ENCODE results near the gene TPM4.

The TPM4 gene

DNA sequence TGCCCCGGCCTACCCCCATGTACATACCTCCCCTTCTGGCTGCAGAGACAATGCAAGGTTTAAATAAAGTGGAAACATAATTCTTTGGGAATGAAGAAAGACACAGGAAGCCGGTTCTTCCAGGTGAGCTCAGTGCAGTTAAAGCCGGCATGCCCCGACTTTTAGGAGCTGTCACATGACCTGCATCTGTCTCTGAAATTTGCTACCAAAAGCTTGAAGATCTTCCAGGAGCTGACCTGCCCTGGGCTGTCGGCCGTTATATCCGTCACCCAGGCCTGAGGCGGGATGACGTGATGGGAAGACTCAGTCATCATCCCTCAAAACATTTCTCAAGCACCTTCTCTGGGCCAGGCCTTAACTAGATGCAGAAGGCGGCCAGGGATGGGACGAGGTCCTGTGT is 45.7 kb downstream of the TPM4 start:
- Mint-ChIP-seq H3K27ac (no peak overlapping the region), H3K36me3 (ENCODE audit: insufficient read depth) (peaks cover 79% of the 10 kb centered on the region)
- no peak for DNase-seq

DNA sequence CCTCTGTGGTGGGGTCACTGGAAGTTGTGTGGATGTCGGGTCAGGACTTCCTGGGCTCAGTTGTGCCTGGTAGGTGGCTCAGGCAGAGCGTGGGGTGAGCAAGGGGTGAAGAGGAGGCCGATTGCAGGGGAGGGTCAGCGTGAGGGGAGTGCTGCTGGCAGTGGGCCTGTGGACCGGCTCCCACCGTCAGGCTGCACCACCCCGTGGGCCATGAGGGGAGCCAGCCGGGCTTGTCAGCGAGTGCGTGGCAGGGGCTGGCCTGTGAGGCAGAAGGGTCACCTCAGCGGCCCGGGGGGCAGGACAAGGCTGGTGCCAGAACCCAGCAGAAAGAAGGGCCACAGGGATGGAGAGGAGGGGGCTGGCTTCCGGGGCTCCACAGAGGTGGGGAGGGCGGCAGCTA is 48.7 kb downstream of the TPM4 start:
- Mint-ChIP-seq H3K27ac (peak overlapping the region; percentile 67 to 76), H3K9me3 (no peaks in the 10 kb centered on the region), H3K27me3 (no peaks in the 10 kb centered on the region), H3K36me3 (ENCODE audit: insufficient read depth) (peaks cover 86% of the 10 kb centered on the region), H3K4me1 (ENCODE audit: low read depth in 2 of 2) (peaks cover 0 to 3% of the 10 kb centered on the region in 2 donors), H3K4me3 (no peak overlapping the region)
- no peak for DNase-seq
- ATAC-seq (replicated peaks) = no peak

More for the DNA sequence above, 45.7 kb downstream of the TPM4 start:
- no peaks in the 10 kb centered on the region for H3K27me3 Mint-ChIP-seq
- no peak overlapping the region for H3K4me3 Mint-ChIP-seq
- H3K9me3 Mint-ChIP-seq = no peaks in the 10 kb centered on the region
- no peak for ATAC-seq (replicated peaks)
- peaks cover 27 to 32% of the 10 kb centered on the region in 2 donors for H3K4me1 Mint-ChIP-seq (ENCODE audit: low read depth in 2 of 2)

DNA sequence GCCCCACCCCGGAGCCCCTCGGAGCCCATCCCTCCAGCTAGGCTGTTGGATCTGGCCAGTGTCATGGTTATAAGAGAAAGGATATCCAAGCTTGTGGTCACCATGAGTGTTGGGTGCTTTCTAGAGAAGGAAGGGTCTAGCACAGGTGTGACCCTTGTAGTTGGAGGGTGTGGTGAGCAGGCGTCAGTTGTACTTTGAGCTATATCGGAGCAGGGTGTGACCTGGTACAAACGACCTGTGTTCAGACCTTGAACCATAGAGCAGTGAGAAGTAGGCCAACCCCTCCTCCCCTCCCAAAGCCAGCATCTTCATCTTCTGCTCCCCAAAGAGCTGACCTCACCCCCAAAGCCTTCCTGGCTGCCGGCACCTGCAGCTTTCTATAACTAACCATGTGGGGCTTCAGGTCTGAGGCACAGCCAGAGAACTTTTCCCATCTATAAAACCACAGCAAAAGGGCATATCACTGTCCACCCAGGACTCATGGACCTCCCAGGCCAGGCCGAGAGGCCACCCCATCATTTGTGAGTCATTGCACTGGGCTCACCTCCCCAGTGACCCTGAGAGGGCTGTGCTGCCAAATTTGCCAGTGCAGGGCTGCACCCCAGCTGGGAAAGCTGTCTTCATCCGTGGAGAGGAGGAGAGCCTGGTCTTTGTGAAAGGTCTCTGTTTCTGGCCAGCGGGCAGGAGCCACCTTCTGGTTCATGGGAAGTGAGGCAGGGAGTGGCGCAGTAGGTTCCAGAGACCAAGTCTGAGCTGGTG is 49.6 kb downstream of the TPM4 start:
- H3K4me3 Mint-ChIP-seq = no peak overlapping the region
- no peak for DNase-seq
- H3K36me3 Mint-ChIP-seq (ENCODE audit: insufficient read depth) = peaks cover 86% of the 10 kb centered on the region
- no peaks in the 10 kb centered on the region for H3K9me3 Mint-ChIP-seq
- peak overlapping the region; percentile 25 to 76 for H3K27ac Mint-ChIP-seq
- H3K27me3 Mint-ChIP-seq = no peaks in the 10 kb centered on the region
- ATAC-seq (replicated peaks) = no peak
- peaks cover 0 to 2% of the 10 kb centered on the region in 2 donors for H3K4me1 Mint-ChIP-seq (ENCODE audit: low read depth in 2 of 2)

DNA sequence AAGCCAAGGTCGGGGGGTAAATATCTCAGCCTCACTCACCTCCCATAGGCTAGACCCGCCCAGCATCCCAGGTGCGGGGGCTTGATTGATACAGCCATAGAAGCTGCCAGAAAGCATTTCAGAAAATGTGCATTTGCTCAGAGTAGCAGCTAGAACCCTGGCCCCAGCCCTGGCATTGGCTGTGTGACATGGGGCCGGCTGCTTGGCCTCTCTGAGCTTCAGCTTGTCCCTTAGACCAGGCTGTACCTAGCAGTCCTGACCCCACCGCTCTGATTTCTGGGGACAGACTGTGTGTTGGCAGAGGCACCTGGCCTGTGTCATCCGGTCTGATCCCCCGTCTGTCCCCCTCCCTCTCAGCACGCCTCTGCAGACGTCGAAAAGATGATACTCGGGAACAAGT is 50.8 kb downstream of the TPM4 start:
- peaks cover 87% of the 10 kb centered on the region for H3K36me3 Mint-ChIP-seq (ENCODE audit: insufficient read depth)
- ATAC-seq (replicated peaks) (no peak), DNase-seq (no peak)
- peaks cover 0 to 2% of the 10 kb centered on the region in 2 donors for H3K4me1 Mint-ChIP-seq (ENCODE audit: low read depth in 2 of 2)
- H3K27me3 Mint-ChIP-seq = no peaks in the 10 kb centered on the region
- no peaks in the 10 kb centered on the region for H3K9me3 Mint-ChIP-seq
- H3K4me3 Mint-ChIP-seq = no peak overlapping the region
- H3K27ac Mint-ChIP-seq = no peak overlapping the region

DNA sequence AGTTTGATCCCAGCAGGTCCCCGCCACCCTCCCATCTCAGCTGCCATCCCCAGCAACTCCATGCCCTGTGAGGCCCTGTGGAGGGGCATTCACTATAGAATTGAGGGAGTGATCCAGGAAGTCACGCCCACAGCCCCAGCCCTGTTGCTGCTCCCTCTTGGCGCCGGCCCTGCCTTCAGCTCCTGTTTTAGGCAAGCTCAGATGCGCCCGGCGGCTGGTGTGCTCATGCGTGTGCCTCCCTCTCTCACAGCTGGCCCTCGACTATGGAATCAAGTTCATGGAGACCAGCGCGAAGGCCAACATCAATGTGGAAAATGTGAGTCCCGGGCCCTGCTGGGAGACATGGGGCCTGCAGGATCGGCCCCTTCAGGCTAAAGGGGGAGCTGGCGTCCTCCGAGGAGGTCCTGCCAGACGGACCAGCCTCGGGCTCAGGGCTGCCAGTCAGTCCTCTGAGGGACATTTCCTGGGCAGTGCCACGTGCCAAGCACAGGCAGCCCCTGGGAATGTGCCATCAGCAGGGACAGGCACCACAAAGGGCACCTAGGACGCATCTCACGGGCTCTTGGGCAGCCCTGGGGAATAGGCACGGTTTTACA is 51.6 kb downstream of the TPM4 start:
- H3K27me3 Mint-ChIP-seq = no peaks in the 10 kb centered on the region
- peak overlapping the region in 1 of 2 donors; percentile 55 for H3K27ac Mint-ChIP-seq
- DNase-seq (no peak), ATAC-seq (replicated peaks) (no peak)
- H3K4me3 Mint-ChIP-seq = no peak overlapping the region
- H3K4me1 Mint-ChIP-seq (ENCODE audit: low read depth in 2 of 2) = peaks cover 0 to 2% of the 10 kb centered on the region in 2 donors
- H3K9me3 Mint-ChIP-seq = no peaks in the 10 kb centered on the region
- peaks cover 91% of the 10 kb centered on the region for H3K36me3 Mint-ChIP-seq (ENCODE audit: insufficient read depth)

DNA sequence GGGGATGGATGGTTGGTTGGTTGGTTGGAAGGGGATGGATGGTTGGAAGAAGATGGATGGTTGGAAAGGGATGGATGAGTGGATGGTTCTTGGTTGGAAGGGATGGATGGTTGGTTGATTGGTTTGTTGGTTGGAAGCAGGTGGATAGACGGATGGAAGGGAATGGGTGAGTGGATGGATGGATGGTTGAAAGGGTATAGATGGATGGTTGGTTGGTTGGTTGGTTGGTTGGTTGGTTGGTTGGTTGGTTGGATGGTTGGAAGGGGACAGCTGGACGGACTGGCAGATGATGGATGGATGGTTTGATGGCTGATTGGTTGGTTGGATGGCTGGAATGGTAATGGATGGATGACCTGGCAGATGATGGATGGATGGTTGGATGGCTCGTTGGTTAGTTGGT is 55.4 kb downstream of the TPM4 start:
- peak overlapping the region in 1 of 2 donors; percentile 9 for H3K27ac Mint-ChIP-seq
- H3K4me1 Mint-ChIP-seq (ENCODE audit: low read depth in 2 of 2) = peaks cover 2 to 14% of the 10 kb centered on the region in 2 donors
- H3K36me3 Mint-ChIP-seq (ENCODE audit: insufficient read depth) = peaks cover 83% of the 10 kb centered on the region
- DNase-seq (no peak), ATAC-seq (replicated peaks) (no peak)
- no peaks in the 10 kb centered on the region for H3K9me3 Mint-ChIP-seq
- no peak overlapping the region for H3K4me3 Mint-ChIP-seq
- H3K27me3 Mint-ChIP-seq = no peaks in the 10 kb centered on the region

DNA sequence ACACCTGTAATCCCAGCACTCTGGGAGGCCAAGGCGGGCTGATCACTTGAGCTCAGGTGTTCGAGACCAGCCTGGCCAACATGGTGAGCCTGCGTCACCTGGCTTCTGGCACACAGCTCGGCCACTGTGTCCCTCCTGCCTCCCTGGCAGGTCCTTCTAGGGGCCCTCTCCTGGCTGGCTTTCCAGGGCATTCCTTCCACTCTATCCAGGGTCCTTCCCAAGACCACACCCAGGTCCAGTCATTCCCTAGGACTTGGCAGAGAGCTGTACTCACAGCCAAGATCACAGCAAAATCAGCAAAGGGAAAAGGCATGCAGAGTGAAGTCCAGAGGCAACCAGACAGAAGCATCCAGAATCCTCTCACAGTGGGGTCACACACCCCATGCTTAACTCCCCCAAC is 57.5 kb downstream of the TPM4 start:
- DNase-seq (no peak), ATAC-seq (replicated peaks) (no peak)
- Mint-ChIP-seq H3K4me3 (no peak overlapping the region), H3K27me3 (no peaks in the 10 kb centered on the region), H3K27ac (peak overlapping the region in 1 of 2 donors; percentile 31), H3K9me3 (no peaks in the 10 kb centered on the region), H3K36me3 (ENCODE audit: insufficient read depth) (peaks cover 62% of the 10 kb centered on the region), H3K4me1 (ENCODE audit: low read depth in 2 of 2) (peaks cover 11 to 26% of the 10 kb centered on the region in 2 donors)

DNA sequence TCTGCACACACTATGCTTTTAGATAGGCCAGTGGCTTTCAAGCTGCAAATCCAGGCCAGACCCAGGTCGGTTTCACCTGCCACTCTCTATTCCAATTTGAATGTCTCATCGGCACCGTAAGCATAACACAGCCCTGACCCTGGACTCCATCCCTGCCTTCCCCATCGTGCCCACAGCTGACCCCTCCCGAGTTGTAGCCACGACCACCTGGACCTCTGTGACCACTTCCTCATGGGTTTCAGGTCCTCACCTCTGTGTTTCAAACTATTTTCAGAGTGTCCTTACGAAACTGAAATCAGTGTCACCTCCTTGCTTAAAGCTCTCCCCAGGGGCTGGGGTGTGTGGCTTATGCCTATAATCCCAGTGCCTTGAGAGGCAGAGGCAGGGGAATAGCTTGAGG is 58.2 kb downstream of the TPM4 start:
- Mint-ChIP-seq H3K36me3 (ENCODE audit: insufficient read depth) (peaks cover 56% of the 10 kb centered on the region), H3K4me3 (no peak overlapping the region), H3K9me3 (no peaks in the 10 kb centered on the region), H3K27ac (peak overlapping the region in 1 of 2 donors; percentile 31), H3K27me3 (no peaks in the 10 kb centered on the region), H3K4me1 (ENCODE audit: low read depth in 2 of 2) (peaks cover 16 to 32% of the 10 kb centered on the region in 2 donors)
- ATAC-seq (replicated peaks) (no peak), DNase-seq (no peak)

DNA sequence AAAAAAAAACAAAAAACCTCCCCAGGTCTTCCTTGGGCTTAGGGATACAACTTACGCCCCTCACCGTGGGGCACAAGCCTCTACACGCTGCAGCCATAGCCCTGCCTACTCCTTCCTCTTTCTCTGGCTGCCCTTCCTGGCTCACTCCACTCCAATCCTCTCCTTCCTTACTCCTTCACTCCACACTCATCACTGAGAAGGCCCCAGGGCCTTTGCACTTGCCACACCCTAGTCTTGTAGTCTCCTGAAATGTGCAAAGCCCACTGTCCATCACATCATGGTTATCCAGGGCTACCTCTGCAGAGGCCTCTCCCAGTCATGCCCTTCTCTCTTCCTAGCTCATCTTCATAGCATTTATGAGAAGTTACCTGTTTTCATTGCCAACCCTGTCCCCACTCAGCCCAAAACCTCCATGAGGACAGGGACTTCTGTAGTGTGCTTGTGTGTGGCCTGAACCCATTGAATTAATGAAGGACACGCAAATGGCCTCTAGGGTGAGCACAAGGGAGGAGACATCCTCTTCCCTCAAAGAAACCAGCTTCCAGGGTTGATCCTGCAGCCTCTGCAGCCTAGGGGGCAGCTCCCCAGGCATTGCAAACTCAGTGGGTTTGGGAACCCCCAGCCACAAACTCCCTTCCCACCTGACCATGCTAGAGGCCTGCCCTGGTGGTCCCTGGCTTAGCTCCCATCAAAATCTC is 59.3 kb downstream of the TPM4 start:
- H3K4me3 Mint-ChIP-seq = no peak overlapping the region
- H3K27ac Mint-ChIP-seq = peak overlapping the region; percentile 31 to 32
- peaks cover 46% of the 10 kb centered on the region for H3K36me3 Mint-ChIP-seq (ENCODE audit: insufficient read depth)

DNA sequence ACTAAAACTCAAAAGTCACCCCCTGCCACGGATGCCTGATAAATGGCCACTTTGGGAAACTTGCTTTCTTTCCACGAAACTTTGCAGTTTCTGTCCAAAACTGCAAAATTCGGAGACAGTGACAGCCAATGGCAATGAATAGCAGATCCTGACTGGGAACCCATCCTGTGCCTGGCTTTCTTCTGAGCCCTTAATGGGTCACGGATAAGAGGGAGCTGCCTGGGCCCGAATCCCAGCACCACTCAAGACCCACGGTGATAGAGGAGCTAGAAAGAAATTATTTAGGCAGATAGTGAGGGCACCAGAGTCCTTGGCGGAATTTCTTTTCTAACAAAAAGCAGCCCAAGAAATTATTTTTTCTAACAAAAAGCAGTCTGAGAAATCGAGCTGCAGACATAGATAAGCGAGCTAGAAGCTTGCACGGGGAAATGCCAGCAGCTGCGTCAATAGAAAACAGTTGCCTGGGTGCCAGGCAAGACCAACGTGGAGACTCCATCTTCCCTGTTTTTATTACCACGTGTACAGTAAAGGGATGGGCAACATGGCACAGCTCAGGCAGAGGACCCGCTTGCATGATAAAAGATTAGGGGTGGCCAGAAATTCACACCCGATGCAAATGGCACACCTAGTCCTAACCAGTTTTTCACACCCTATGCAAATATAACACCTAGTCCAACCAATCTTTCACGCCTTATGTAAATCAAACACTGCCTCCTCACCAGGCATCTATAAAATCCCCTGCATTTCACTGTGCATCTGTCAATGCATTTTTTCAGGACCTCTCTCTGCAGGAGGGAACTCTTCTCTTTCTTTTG is 60.1 kb downstream of the TPM4 start:
- H3K4me3 Mint-ChIP-seq = peak overlapping the region in 1 of 2 donors; percentile 1

More for the DNA sequence above, 59.3 kb downstream of the TPM4 start:
- Mint-ChIP-seq H3K4me1 (ENCODE audit: low read depth in 2 of 2) (peaks cover 23 to 39% of the 10 kb centered on the region in 2 donors), H3K9me3 (no peaks in the 10 kb centered on the region), H3K27me3 (no peaks in the 10 kb centered on the region)
- ATAC-seq (replicated peaks) = no peak
- DNase-seq = no peak

DNA sequence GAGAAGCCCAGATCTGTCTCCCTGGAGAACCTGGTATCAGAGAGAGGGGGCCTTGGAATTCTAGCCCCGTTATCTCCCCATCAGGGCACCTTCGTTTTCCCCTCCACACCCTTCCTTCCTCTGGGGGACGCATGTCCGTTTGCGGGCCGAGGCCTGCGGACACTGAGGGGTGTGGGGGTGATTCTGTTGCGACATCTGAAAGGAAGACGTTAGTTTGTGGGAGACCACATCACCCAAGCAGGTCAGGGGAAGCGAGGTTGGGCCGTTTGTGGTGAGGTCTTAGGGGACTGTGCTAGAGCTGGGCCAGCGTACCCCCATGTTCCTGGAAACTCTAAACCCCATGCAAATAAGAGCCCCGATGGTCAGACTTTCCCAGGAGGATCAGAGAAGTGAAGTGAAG is 63.5 kb downstream of the TPM4 start:
- Mint-ChIP-seq H3K27me3 (no peaks in the 10 kb centered on the region), H3K4me1 (ENCODE audit: low read depth in 2 of 2) (peaks cover 50 to 65% of the 10 kb centered on the region in 2 donors), H3K9me3 (no peaks in the 10 kb centered on the region), H3K36me3 (ENCODE audit: insufficient read depth) (peaks cover 24% of the 10 kb centered on the region), H3K4me3 (peak overlapping the region; percentile 61 to 80), H3K27ac (peak overlapping the region; percentile 71 to 99)
- ATAC-seq (replicated peaks) (peak; percentile 42), DNase-seq (peak in 2 of 3 experiments; percentile 18 to 28)

More for the DNA sequence above, 60.1 kb downstream of the TPM4 start:
- Mint-ChIP-seq H3K27ac (peak overlapping the region; percentile 31 to 32), H3K36me3 (ENCODE audit: insufficient read depth) (peaks cover 44% of the 10 kb centered on the region), H3K27me3 (no peaks in the 10 kb centered on the region), H3K9me3 (no peaks in the 10 kb centered on the region), H3K4me1 (ENCODE audit: low read depth in 2 of 2) (peaks cover 30 to 47% of the 10 kb centered on the region in 2 donors)
- DNase-seq (no peak), ATAC-seq (replicated peaks) (peak; percentile 40)

DNA sequence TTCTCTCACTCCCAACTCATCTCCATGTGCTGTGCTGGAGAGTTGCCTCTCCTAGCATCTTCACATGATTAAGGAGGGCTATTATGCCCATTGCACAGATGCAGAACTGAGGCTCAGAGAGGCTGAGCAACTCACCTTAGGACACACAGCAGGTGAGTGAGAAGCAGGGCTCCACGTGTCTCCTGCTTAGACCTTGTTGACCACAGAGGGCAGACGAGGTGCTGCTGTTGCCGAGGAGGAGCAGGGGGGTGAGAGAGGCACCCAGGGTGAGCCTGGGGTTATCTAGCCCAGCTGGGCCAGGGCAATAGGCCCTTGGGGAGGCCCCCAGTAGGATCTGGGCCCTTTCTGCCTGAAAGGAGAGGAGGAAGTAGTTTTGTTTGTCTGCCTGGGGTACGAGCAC is 64.7 kb downstream of the TPM4 start:
- H3K4me1 Mint-ChIP-seq (ENCODE audit: low read depth in 2 of 2) = peaks cover 55 to 65% of the 10 kb centered on the region in 2 donors
- no peaks in the 10 kb centered on the region for H3K27me3 Mint-ChIP-seq
- H3K4me3 Mint-ChIP-seq = peak overlapping the region; percentile 49 to 80
- H3K27ac Mint-ChIP-seq = peak overlapping the region; percentile 66 to 99
- peak; percentile 44 for ATAC-seq (replicated peaks)
- H3K9me3 Mint-ChIP-seq = no peaks in the 10 kb centered on the region
- peaks cover 16% of the 10 kb centered on the region for H3K36me3 Mint-ChIP-seq (ENCODE audit: insufficient read depth)
- peak; percentile 15 to 38 (median 25) for DNase-seq

DNA sequence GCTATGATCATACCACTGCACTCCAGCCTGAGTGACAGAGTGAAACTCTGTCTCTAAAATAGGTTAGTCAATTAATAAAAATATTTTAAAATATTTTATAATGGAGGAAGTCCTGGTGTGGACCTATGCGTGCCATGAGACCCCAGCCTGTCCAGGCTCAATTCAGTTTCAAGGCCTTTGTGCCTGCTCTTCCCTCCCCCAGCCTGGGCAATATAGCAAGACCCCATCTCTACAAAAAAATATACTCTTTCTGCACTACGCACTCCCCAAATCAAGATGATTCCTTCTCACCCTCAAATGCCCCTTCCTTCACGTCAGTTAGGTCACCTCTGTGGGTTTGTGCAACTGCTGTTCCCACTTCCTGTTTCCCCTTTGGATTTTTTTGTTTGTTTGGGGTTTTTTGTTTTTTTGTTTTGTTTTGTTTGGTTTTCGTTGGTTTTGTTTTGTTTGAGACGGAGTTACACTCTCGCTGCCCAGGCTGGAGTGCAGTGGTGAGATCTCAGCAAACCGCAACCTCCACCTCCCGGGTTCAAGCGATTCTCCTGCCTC is 65.8 kb downstream of the TPM4 start:
- Mint-ChIP-seq H3K36me3 (ENCODE audit: insufficient read depth) (peaks cover 16% of the 10 kb centered on the region), H3K9me3 (no peaks in the 10 kb centered on the region), H3K4me1 (ENCODE audit: low read depth in 2 of 2) (peaks cover 49 to 59% of the 10 kb centered on the region in 2 donors), H3K4me3 (peak overlapping the region; percentile 45 to 49), H3K27me3 (no peaks in the 10 kb centered on the region), H3K27ac (peak overlapping the region in 1 of 2 donors; percentile 99)
- DNase-seq (no peak), ATAC-seq (replicated peaks) (no peak)
